ENCODE results near the gene G6PC1.

The G6PC1 gene

GRCh38 chr17:42946812-42947211, 46.2 kb downstream of the G6PC1 start:
- no peak for DNase-seq

- DNase-seq, result no peak
Observed at GRCh38 chr17:42950044-42950783, 49.6 kb downstream of the G6PC1 start.

Data from NCI-H187 (cell line).